GM19455 (cell line): Measurements from ENCODE around the gene NYAP2.

Experiments
- ATAC-seq: cut with Tn5 transposase; IDR thresholded peaks from one replicate; pipeline ENCODE4 v1.9.1; 2021; ENCODE audit not compliant: unreplicated experiment

The NYAP2 gene

GRCh38 chr2:225693259-225693658, 293.7 kb downstream of the NYAP2 start:
- no peak for ATAC-seq

- ATAC-seq, result no peak
Observed at GRCh38 chr2:225694664-225695063, 295.2 kb downstream of the NYAP2 start.

- no peak for ATAC-seq
Observed at GRCh38 chr2:225697936-225698335, 298.4 kb downstream of the NYAP2 start.
